HG03442 (cell line): Measurements from ENCODE around the gene HK1.
"Not testable (repeated sequence)": the region's sequence is repeated elsewhere in the genome, so short reads cannot be mapped to it uniquely, and the experiment has no call there.

Experiments
- ATAC-seq: cut with Tn5 transposase; IDR thresholded peaks from one replicate; pipeline ENCODE4 v1.9.1; 2021; ENCODE audit warnings: mild to moderate bottlenecking, moderate library complexity; ENCODE audit not compliant: unreplicated experiment

HK1 gene

DNA sequence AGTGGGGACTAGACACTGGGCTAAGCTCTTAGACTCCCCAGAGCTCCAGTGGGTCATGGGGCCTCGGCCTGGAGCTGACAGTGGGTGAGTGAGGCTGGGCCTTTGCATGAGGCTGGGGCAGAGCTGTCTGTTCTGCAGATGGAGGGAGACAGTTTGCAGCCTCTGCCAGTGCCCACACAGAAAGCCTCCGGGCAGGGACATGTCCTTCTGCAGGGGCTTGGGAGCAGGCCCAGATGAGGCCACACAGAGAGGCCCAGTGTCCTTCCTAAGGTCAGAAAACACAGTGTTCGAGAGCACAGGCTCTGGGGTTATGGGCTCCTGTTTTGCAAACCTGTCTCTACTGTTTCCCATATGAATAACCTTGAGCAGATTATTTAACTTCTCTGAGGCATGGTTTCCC is 25.1 kb upstream of the HK1 start:
- no peak for ATAC-seq

DNA sequence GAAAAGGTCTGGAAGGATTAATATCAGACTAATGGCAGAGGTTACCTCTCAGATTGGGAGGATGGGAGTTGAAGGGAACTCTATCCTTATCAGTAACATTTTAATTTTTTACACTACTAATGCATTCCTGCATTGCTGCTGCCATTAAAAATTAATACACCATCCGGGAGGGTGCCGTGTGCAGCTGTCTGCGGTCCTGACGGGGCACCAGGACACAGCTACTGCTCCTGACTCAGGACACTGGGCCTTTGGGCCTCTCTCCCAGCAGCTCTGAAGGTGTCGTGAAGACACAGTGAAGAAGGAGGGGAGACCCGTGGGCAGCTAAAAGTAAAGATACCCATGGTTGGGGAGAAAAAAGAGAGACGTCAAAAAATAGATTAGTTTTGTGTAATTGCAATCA is 23.4 kb upstream of the HK1 start:
- no peak for ATAC-seq

- no peak for ATAC-seq
These were observed 18.6 kb upstream of the HK1 start for GRCh38 chr10:69259547-69260243.

GRCh38 chr10:69261184-69261583 is 17.1 kb upstream of the HK1 start:
- ATAC-seq: no peak

GRCh38 chr10:69262292-69262751 is 16.0 kb upstream of the HK1 start:
- ATAC-seq: no peak

GRCh38 chr10:69265521-69265920 is 12.8 kb upstream of the HK1 start:
- ATAC-seq: no peak

GRCh38 chr10:69268761-69269416 is 9.4 kb upstream of the HK1 start:
- no peak for ATAC-seq

- ATAC-seq: no peak
These were observed 8.5 kb upstream of the HK1 start for GRCh38 chr10:69269761-69270160.

DNA sequence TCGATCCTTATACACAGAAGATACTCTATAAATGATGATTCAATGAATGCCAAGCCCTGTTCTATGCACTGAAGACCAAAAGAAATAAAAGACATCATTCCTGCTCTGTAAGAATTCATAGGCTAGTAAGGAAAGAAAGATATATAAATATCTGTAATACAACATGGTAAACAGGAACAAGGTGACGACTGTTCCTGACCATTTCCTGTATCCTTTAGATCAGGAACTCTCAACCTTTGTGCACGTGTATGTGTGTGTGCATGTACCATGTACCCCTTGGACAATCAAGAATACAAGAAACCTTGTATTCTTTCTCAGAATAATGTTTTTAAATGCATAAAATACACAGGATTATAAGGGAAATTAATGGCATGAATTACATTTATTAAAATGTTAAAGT is 7.3 kb upstream of the HK1 start:
- ATAC-seq: no peak

- no peak for ATAC-seq
These were observed 5.7 kb upstream of the HK1 start for GRCh38 chr10:69272624-69273023.

DNA sequence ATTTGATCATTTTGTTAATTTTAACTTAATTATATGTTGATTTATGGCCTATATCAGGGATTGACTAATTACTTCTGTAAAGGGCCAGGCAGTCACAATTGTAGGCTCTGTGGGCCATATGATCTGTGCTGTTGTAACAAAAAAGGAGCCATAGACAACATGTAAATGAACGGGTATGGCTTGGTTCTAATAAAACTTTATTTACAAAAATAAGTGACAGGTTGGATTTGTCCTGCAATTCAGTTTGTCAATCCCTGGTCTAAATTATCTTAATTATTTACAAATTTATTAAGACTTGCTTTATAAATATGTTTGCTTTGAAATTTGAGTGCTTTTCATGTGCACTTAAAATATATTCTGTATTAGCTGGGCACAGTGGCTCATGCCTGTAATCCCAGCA is 2.9 kb upstream of the HK1 start:
- ATAC-seq: no peak

- ATAC-seq: no peak
These were observed 1.8 kb upstream of the HK1 start for GRCh38 chr10:69276503-69276902.

- no peak for ATAC-seq
These were observed 814 bp downstream of the HK1 start for GRCh38 chr10:69279110-69279509.

DNA sequence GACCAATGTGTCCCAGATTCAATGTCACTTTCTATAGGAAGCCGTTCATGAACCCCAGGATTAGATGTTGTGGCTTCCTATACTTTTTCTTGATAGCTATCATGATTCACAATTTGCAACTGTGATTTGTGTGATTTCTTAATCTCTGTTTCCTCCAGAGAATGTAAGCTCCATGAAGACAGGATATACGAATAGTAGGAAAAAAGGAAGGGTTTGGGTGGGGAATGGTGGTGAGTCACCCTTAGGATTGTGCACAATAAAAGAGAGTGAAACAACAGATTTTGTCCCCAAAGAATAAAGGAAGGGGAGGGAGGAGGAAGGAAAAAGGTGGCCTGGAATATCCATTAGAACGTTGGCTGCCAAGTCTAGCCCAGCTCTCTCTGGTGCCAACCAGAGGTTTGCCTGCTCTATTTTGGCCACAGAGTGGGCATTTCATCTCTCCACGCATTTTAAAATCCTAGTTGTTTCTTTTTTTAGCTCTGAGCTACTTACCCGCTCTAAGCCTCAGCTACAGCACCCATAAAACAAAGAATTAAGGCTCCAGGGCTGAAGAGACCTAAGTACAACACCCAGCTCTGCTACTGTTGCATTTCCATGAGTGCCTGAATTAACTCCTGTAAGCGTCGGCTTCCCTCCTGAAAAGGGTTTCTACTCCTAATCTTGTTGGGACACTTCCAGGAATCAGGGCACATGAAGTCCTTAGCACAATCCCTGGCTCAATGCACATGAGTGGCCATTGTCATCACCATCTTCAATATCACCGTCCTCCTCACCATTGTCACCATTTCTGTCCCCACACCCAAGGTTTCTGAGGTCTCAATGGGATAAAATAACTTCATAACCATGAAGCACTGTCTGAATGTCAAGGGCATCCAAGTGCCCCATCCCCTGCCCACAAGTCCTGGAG is 3.5 kb downstream of the HK1 start:
- ATAC-seq: no peak

DNA sequence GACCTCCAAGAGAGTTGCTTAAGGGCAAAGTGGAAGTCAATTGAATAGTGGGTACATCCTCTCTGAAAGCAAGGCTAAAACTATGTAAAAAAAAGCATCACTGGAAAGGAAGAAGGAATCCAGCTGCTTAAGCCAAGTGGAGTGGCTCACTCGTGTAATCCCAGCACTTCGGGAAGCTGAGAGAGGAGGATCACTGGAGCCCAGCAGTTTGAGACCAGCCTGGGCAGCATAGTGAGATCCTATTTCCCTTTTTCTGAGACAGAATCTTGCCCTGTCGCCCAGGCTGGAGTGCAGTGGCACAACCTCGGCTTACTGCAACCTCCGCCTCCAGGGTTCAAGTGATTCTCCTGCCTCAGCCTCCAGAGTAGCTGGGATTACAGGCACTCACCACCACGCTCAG is 6.1 kb downstream of the HK1 start:
- not testable (repeated sequence) for ATAC-seq

- no peak for ATAC-seq
These were observed 7.4 kb downstream of the HK1 start for GRCh38 chr10:69285699-69286098.

DNA sequence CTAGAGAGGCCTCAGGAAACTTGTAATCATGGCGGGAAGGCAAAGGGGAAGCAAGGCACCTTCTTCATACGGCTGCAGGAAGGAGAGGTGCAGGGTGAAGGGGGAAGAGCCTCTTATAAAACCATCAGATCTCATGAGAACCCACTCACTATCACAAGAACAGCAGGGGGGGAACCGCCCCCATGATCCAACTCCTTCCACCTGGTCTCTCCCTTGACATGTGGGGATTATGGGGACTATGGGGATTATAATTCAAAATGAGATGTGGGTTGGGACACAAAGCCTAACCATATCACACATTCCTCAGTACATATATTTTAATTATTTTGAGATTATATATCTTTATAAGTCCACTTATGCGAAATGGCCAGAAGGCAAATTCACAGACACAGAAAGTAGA is 8.9 kb downstream of the HK1 start:
- ATAC-seq: no peak

DNA sequence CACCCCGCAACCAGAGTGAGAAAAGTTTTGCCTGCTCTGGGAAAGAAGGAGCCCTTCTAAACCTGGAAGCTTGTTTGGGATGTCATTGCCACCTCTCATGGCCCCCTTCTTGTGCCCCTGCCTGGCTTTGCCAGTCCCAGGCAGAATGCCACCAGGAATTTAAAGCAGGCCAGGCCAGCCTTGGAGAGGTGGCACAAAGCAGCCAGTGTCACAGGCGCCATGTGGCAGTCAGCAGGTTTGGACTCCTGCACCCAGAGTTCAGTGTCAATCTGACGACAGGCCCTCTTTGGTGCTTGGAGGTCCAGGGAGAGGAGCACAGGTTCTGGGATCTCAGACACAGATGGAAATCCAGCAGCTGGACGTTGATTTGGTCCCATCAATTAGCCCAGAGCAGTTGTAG is 12.7 kb downstream of the HK1 start:
- no peak for ATAC-seq

DNA sequence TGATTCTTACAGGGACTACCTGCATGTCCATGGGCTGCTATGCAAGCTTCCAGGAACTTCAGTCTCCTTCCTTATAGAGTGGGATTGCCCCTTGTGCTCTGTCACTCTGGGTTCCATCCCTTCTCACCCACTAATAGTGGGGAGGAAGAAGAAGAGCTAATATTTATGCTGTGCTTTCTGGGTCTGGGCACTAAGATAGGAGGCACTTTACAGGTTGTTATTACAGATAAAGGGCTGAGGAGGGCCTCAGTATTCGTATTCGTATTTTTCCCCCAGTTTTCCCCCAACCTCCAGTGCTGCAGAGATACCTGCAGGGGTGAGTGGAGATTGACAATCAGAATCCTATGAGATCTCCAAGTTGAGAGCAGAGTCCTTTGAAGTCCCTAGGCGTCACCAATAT is 14.2 kb downstream of the HK1 start:
- no peak for ATAC-seq

- no peak for ATAC-seq
These were observed 16.8 kb downstream of the HK1 start for GRCh38 chr10:69295027-69295636.

- ATAC-seq: no peak
These were observed 25.3 kb downstream of the HK1 start for GRCh38 chr10:69303632-69304051.
